CD4-positive, alpha-beta T cell treated with Interleukin-1 beta for 1 hour (primary cell): ENCODE data around the gene UBR3.
"Not testable (repeated sequence)": the region's sequence is repeated elsewhere in the genome, so short reads cannot be mapped to it uniquely, and the experiment has no call there.

Source experiments
- DNase-seq, 2 donors: peaks; one replicate each; pipeline ENCODE4 v3.0.0-alpha.2; 2020 to 2022

The UBR3 gene

GRCh38 chr2:170122883-170123547, 295.8 kb downstream of the UBR3 start:
- no peak for DNase-seq

- no peak for DNase-seq
Observed at GRCh38 chr2:170123593-170123992, 296.3 kb downstream of the UBR3 start.

- DNase-seq, result not testable (repeated sequence)
Observed at GRCh38 chr2:170126138-170126728, 299.0 kb downstream of the UBR3 start.
